GM04503 (cell line): ENCODE results near the gene SCYL1.
"Not testable (repeated sequence)": the region's sequence is repeated elsewhere in the genome, so short reads cannot be mapped to it uniquely, and the experiment has no call there.

Experiments used
- DNase-seq: peaks from one replicate; pipeline ENCODE4 v3.0.0-alpha.2; 2012; ENCODE audit warnings: low read depth

Gene SCYL1

GRCh38 chr11:65554842-65555430 is 30.1 kb downstream of the SCYL1 start:
- no peak for DNase-seq

DNA sequence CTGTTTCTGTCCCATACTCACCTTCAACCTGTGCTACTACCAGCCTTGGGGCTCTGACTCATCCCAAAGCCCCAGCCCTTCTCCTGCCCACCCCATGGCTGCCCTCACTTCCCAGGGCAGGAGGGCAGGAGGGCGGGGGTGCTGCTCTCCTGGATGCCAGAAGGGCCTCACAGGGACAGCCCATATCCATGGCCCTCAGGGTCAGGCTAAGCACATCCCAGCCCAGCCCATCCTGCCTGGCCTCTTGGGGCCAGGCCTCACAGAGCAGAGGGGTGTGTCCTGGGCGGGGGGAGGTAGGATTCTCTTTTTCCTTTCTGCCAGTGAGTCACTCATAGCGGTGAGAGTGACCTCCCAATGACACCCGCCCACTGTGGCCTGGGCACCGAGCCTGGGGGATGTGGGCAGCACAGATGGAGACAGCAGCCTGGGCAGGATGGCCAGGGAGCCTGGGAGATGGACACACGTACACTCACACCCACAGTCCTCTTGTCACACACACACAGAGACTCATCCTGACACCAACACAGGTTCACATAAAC is 30.9 kb downstream of the SCYL1 start:
- peak; percentile 88 for DNase-seq

DNA sequence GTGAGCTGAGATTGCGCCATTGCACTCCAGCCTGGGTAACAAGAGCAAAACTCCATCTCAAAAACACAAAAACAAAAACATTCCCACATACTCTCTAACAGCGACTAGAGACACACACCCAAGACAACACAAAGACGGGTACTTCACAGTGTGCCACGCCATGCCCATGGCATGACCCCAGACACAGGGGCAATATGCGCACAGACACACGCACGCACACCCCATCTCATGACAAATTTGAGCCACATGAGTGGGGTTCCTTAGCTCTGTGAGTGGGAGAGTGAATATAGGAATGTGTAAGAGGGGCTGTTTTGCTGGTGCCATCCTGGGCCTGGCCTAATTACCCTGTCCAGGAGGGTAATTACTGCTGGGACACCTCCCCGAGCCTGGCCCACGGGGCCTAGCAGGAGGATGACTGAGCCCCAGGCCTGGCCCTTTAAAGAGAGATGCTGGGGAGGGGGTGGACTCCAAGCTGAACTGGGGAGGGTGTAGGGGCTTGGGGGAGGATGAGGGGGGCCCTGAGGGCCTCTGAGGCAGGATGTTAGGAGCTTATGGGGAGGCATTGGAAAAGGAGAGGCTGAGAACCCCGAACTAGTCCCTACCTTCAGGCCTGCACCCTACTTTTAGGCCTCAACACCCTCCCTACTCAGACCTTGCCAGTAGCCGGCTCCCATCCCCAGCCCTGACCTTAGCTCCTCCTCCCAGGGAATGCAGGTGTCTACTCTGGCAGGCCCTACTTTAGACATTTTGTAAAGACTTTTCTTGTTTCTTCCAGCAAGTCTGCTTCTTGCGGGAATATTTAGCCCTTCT is 31.8 kb downstream of the SCYL1 start:
- DNase-seq = no peak

DNA sequence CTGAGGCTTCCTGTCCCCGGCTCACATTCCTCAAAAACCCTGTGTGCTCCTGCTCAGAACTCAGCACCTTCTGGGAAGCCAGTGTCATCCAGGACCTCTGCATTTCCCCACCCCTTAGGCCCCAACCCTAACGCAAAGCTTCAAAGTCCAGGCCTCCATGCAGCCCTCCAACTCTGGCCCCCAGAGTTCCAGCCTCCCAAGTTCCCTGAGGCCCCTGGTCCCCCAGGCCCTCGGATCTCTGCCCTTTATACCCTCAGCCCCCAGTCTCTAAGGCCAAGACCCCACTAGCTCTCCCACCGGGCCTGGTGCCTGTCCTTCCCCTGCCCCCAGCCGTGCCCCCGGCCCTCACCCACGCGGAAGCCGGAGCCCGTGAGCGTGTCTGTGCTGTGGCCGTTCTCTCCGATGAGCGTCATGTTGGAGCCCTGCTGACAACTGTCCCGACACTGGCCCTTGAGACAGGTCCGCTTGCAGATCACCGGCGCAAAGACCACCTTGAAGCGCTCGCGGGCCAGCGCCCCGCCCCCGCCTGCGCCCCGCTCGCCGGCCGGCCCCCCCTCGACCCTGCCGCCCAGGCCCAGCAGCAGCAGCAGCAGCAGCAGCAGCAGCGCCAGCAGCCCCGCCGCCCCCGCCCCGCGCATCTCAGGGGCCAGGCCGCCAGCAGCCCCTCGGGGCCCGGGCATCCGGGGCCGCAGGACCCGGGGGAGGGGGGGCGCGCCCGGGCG is 32.6 kb downstream of the SCYL1 start:
- DNase-seq = no peak

DNA sequence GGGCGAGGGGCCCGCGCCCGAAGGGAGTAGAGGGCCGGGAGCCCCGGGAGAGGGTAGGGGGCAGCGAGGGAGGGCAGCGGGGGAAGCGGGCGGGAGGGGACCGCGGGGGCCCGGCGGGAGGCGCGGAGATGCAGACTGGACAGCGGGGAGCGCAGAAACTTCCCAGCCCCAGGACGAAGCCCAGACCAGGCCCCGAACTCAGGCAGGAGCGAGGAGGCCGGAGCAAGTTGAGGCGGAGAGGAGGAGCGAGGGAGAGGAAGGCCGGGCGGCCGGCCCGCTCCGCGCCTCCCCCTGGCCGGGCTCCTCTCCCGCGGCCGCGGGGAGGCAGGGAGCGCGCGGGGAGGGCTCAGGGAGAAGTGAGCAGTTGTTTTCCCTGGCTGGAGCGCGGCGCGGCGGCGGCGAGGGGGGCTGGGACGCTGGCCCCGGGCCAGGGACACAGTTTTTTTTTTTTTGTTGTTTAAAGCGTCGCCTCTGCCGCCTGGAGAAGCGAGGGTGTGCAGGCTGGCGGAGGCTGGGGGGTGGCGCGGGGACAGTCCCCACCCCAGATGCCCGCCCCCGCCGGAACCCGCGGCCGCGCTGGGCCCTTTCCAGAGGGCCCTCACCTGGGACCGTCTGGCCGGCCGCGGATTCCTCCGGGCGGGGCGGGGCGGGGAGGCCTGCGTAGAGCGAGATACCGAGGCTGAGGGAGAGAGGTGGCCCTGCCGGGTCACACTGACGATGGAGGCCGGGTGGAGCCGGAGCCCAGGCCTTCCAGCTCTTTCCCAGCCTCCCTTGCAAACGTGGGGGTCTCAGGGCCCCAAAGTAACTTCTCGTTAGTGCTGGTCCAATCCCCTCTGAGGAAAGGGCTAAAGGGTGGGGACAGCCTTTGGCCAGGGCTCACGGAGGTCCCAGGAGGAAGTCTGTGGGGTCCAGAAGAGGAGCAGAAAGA is 33.4 kb downstream of the SCYL1 start, which contains the start of gene LTBP3:
TSS of gene LTBP3 (minus strand) at position 358 of the 928 bp plus-strand sequence. CDS start 400 bp downstream, outside the sequence.
- no peak for DNase-seq

GRCh38 chr11:65558930-65559509 is 34.1 kb downstream of the SCYL1 start:
- no peak for DNase-seq

- no peak for DNase-seq
Measured at GRCh38 chr11:65559535-65559934, 34.7 kb downstream of the SCYL1 start.

GRCh38 chr11:65559951-65560537 is 35.2 kb downstream of the SCYL1 start:
- no peak for DNase-seq

GRCh38 chr11:65560555-65561418 is 35.9 kb downstream of the SCYL1 start:
- no peak for DNase-seq

DNA sequence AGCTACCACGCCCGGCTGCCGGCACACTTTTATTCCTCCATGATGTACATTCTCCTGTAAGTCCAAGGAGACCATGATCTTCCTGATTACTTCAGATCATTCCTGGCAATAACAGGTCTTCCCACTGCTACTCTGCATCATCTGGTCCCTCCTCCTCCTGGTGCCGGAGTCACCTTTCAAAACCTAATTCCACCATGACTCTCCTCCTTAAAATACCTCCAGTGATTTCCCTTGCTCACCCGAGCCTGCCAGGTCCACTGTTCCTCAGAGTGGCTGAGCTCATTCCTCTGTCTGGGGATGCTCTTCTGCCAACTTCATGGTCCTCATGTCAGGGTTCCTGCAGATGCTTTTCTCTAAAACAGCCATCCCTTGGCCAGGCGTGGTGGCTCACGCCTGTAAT is 37.1 kb downstream of the SCYL1 start:
- no peak for DNase-seq

GRCh38 chr11:65562788-65563187 is 37.9 kb downstream of the SCYL1 start:
- no peak for DNase-seq

- no peak for DNase-seq
Measured at GRCh38 chr11:65563601-65564000, 38.7 kb downstream of the SCYL1 start.

DNA sequence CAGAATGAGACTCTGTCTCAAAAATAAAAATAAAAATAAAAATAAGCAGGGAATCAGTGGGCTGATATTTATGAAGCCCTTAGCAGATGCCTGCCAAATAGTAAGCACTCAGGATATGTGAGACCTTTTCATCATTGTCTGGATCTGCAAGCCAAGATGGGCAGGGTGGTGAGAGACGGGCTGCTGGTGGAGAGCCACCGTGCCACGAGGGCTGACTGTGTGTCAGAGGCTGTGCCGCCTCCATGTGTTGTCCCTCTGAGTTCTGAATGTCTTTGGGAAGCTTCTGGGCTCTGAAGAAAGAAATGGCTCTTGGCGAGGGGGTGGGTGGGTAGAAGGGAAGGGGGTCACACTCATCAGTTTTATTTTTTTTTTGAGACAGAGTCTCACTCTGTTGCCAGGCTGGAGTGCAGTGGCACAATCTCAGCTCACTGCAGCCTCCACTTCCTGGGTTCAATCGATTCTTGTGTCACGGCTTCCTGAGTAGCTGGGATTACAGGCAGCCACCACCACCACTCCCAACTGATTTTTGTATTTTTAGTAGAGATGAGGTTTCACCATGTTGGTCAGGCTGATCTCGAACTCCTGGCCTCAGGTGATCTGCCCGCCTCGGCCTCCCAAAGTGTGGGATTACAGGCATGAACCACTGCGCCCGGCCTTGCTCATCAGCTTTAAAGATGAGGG is 40.1 kb downstream of the SCYL1 start:
- DNase-seq = not testable (repeated sequence)

GRCh38 chr11:65565624-65566453 is 41.0 kb downstream of the SCYL1 start:
- no peak for DNase-seq

- DNase-seq = no peak
Measured at GRCh38 chr11:65569164-65569972, 44.5 kb downstream of the SCYL1 start.

- peak; percentile 92 for DNase-seq
Measured at GRCh38 chr11:65569973-65570918, 45.4 kb downstream of the SCYL1 start, which contains the start of gene ZNRD2. Gene ZNRD2, plus strand, starts transcription at chr11:65570477. Its CDS starts 15 bp downstream, at chr11:65570492.
